ENCODE results near the gene WWOX.

GRCh38 chr16:78740269-78740668 lies 640.8 kb downstream of the WWOX start:
- TF ChIP-seq POLR2A (IDR thresholded peaks at IDR 0.05; ENCODE audit: low read depth, low read length) (no peak), JUN (IDR thresholded peaks at IDR 0.05; ENCODE audit: borderline replicate concordance, insufficient read depth, insufficient read length, low read depth) (no peak)
